Measurements from ENCODE around the gene PRRT4. TPM values are rescaled to one million over a fixed set of nuclear protein-coding genes. Genes with fewer than 3 reads are reported as not detected.

Gene PRRT4
- total RNA-seq, 1 donor from 2014 or later: not detected

DNA sequence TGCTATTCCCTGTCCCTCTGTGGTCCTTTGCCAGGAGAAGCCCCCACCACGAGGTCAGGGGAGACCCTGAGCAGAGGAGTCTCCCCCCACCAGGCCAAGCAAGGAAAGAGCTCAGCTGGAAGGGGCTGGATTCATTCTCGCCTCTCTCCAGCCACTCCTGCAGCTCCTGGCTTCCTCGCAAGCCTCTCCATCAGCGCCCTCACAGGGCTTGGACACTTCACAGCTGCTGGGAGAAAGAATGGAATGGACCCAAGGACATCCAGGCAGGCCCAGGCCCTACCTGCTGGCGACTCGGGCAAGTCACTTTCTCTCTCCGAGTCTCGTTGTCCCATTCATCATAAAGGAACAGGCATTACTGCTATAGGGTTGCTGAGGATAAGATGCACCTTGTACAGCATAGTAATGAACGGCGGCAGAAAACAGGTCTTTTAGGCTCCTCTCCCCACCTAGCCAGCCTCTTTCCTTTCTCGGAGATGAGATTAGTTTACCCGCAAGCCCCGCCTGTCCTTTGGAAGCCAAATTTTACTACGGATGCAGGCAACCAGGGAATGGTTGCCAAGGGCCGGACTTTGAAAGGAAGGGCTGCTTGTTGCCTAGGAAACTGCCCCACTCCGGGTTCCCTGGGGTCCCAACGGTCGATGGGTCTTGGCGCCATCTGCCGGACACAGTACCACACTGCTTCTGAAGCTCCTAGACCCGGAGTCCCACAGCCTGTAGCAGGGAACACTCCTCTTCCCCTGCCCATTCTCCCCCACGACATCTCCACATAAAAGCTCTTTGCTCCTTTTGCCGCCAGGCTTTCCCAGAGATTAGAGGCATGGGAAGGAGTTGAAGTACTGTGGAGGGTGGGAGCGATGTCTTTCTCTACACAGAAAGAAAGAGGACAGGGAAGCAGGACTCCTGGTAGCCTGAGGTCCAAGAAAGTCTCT is 26.0 kb upstream of the PRRT4 start:
- Mint-ChIP-seq H3K27me3 (ENCODE audit: unreplicated experiment) (peaks cover 3% of the 10 kb centered on the region), H3K9me3 (ENCODE audit: unreplicated experiment) (peaks cover 8% of the 10 kb centered on the region), H3K4me3 (ENCODE audit: unreplicated experiment) (peak overlapping the region; percentile 38), H3K27ac (ENCODE audit: unreplicated experiment) (no peak overlapping the region), H3K36me3 (ENCODE audit: unreplicated experiment) (no peaks in the 10 kb centered on the region), H3K4me1 (ENCODE audit: low read depth, unreplicated experiment) (no peaks in the 10 kb centered on the region)
- TF ChIP-seq, protein P1, sequence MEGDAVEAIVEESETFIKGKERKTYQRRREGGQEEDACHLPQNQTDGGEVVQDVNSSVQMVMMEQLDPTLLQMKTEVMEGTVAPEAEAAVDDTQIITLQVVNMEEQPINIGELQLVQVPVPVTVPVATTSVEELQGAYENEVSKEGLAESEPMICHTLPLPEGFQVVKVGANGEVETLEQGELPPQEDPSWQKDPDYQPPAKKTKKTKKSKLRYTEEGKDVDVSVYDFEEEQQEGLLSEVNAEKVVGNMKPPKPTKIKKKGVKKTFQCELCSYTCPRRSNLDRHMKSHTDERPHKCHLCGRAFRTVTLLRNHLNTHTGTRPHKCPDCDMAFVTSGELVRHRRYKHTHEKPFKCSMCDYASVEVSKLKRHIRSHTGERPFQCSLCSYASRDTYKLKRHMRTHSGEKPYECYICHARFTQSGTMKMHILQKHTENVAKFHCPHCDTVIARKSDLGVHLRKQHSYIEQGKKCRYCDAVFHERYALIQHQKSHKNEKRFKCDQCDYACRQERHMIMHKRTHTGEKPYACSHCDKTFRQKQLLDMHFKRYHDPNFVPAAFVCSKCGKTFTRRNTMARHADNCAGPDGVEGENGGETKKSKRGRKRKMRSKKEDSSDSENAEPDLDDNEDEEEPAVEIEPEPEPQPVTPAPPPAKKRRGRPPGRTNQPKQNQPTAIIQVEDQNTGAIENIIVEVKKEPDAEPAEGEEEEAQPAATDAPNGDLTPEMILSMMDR (IDR thresholded peaks at IDR 0.05; ENCODE audit: partially characterized antibody, unreplicated experiment): peak; percentile 77
- DNase-seq: peak; percentile 91

DNA sequence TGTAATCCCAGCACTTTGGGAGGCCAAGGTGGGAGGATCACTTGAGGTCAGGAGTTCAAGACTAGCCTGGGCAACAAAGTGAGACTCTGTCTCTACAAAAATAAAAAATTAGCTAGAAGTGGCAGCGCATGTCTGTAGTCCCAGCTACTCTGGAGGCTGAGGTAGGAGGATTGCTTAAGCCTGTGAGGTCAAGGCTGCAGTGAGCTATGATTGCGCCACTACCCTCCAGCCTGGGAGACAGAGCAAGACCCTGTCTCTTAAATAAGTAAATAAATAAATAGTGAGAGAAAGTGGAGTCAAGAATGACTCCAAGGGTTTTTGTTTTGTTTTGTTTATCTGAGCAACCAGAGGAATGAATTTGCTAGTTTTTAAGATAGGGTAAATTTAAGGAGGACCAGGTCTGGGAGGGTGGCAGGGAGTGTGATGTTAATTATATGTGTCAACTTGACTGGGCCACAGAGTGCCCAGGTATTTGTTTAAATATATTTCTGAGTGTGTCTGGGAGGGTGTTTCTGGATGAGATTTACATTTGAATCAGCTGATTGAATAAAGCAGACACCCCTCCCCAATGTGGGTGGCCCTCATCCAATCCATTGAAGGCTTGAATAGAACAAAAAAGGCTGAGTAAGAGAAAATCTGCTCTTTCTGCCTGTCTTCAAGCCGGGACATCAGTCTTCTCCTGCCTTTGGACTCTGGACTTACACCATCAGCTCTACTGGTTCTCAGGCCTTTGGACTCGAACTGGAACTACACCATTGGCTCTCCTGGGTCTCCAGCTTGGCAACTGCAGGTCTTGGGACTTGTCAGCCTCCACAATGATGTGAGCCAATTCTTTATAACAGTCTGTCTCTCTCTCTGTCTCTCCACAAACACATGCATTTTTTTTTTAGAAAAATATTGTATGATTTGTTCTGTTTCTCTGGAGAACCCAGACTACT is 24.8 kb upstream of the PRRT4 start:
- Mint-ChIP-seq H3K4me1 (ENCODE audit: low read depth, unreplicated experiment) (peaks cover 2% of the 10 kb centered on the region), H3K27ac (ENCODE audit: unreplicated experiment) (no peak overlapping the region), H3K27me3 (ENCODE audit: unreplicated experiment) (peaks cover 3% of the 10 kb centered on the region), H3K9me3 (ENCODE audit: unreplicated experiment) (peaks cover 8% of the 10 kb centered on the region), H3K36me3 (ENCODE audit: unreplicated experiment) (no peaks in the 10 kb centered on the region), H3K4me3 (ENCODE audit: unreplicated experiment) (no peak overlapping the region)
- TF ChIP-seq, protein P1 (IDR thresholded peaks at IDR 0.05; ENCODE audit: partially characterized antibody, unreplicated experiment): no peak
- DNase-seq: no peak

DNA sequence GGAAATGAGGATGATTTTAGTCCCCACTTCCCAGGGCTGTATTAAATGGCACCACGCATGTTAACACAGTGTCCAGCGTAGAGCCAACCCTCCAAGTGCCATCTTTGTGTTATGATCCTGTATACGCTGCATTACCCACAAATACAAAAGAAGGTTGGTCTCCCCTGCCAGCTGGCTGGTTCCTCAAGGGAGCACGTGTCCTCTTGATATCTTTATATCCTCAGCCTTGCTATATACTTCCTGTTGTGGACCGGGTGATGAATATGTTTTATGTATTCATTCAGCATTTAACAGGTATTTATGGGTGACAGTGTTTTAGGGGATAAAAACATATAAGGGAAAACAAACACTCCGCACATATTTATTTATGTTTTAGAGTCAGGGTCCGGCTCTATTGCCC is 23.2 kb upstream of the PRRT4 start:
- no peaks in the 10 kb centered on the region for H3K36me3 Mint-ChIP-seq (ENCODE audit: unreplicated experiment)
- H3K4me3 Mint-ChIP-seq (ENCODE audit: unreplicated experiment): no peak overlapping the region
- H3K4me1 Mint-ChIP-seq (ENCODE audit: low read depth, unreplicated experiment): peaks cover 9% of the 10 kb centered on the region
- H3K9me3 Mint-ChIP-seq (ENCODE audit: unreplicated experiment): peaks cover 4% of the 10 kb centered on the region
- no peak for DNase-seq
- peaks cover 7% of the 10 kb centered on the region for H3K27me3 Mint-ChIP-seq (ENCODE audit: unreplicated experiment)
- no peak overlapping the region for H3K27ac Mint-ChIP-seq (ENCODE audit: unreplicated experiment)
- TF ChIP-seq, protein P1 (IDR thresholded peaks at IDR 0.05; ENCODE audit: partially characterized antibody, unreplicated experiment): no peak

DNA sequence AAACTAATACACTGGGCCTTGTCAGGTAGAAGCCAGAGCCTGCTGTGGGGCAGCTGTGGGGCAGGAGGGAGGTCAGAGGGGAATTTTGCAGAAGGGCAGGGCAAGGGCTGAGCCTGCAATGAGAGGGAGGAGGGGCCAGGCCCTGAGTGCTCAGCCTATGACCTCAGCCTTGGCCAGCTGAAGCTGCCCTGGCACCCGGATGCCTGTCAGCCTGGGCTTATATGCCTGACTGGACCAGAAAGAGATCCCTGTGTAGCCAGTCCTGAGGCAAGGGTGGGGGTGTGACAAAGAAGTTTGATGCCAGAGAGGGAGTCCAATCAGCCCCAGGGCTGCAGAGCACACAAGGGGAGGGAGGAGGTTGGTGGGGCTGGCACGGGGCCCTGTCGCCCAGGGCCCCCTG is 22.3 kb upstream of the PRRT4 start:
- TF ChIP-seq, protein P1 (IDR thresholded peaks at IDR 0.05; ENCODE audit: partially characterized antibody, unreplicated experiment): no peak
- no peak overlapping the region for H3K4me3 Mint-ChIP-seq (ENCODE audit: unreplicated experiment)
- H3K4me1 Mint-ChIP-seq (ENCODE audit: low read depth, unreplicated experiment): peaks cover 11% of the 10 kb centered on the region
- H3K27ac Mint-ChIP-seq (ENCODE audit: unreplicated experiment): no peak overlapping the region
- peaks cover 9% of the 10 kb centered on the region for H3K27me3 Mint-ChIP-seq (ENCODE audit: unreplicated experiment)
- peaks cover 4% of the 10 kb centered on the region for H3K9me3 Mint-ChIP-seq (ENCODE audit: unreplicated experiment)
- DNase-seq: no peak
- H3K36me3 Mint-ChIP-seq (ENCODE audit: unreplicated experiment): no peaks in the 10 kb centered on the region
